ENCODE data around the gene NQO1. TPM values are rescaled to one million over a fixed set of nuclear protein-coding genes. Genes with fewer than 3 reads are reported as not detected.

NQO1 gene
- polyA plus RNA-seq, 1 donor (not counting 4 experiments of a cell fraction or from before 2014, with no cell fraction given) = 166 TPM

DNA sequence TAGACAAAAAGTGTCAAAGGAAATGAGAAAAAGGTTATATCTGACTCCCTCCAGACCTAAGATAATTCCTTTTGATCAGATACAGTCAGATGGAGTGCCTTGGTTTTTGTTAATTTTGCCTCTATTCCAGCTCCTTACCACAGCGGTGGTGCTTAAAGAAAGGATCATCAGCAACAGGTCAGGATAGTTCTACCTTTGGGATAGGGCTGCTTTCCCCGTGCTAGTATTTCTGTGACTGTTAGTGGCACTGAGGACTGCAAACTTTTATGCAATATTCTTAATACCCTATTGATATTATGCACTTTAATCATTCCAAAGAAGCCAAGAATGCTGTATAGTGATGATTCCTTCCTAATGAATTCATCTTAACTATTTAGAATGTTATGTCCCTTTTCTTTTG is 24.5 kb downstream of the NQO1 start:
- peaks cover 1 to 13% of the 10 kb centered on the region in 2 experiments for H3K36me3 ChIP-seq (ENCODE audit: control insufficient read depth in 2 of 2, extremely low read depth in 1 of 2, insufficient read depth in 2 of 2, low read length in 2 of 2)

DNA sequence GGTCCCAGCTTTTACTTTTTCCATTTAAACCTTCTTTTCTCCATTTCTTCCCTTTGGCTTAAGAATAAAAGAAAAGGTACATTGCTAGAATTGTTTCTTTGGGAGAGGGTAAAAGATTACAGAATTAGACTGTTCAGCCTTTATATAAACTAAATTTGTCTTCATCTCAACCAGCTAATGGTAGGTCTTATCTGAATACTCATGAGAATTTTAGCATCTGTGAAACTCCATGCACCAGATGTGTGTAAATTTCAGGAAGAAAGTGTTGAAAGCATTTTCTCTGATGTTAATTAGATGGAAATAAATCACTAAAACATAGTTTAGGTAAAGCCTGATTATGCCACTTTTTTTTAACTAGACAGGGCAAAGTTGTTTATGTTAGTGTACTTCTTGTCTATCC is 24.9 kb downstream of the NQO1 start:
- H2AFZ ChIP-seq (ENCODE audit: control insufficient read depth, low read length) = no peak overlapping the region
- H3K9ac ChIP-seq (ENCODE audit: control insufficient read depth, extremely low read depth, insufficient read depth, low read length) = no peak overlapping the region
- dilution Hi-C loops (cut with MboI; ENCODE audit: extremely low pct_ligation_motif_present, low sequenced_read_pairs) = no loop called here
- H3K36me3 ChIP-seq (ENCODE audit: control insufficient read depth in 2 of 2, extremely low read depth in 1 of 2, insufficient read depth in 2 of 2, low read length in 2 of 2) = peaks cover 4 to 13% of the 10 kb centered on the region in 2 experiments
- H3K9me3 ChIP-seq (ENCODE audit: control insufficient read depth, low read depth, low read length) = no peaks in the 10 kb centered on the region
- no peak overlapping the region for H3K4me2 ChIP-seq (ENCODE audit: control insufficient read depth, extremely low read depth, insufficient read depth, low read depth, low read length)
- FAIRE-seq = no peak
- peaks cover 8% of the 10 kb centered on the region for H3K79me2 ChIP-seq (ENCODE audit: control insufficient read depth, insufficient read depth, low read length)
- H3K27me3 ChIP-seq (ENCODE audit: control insufficient read depth, extremely low read depth, insufficient read depth, low read length) = no peaks in the 10 kb centered on the region
- no peak overlapping the region for H3K27ac ChIP-seq (ENCODE audit: control insufficient read depth, insufficient read depth, low read length)
- TF ChIP-seq, protein P1, sequence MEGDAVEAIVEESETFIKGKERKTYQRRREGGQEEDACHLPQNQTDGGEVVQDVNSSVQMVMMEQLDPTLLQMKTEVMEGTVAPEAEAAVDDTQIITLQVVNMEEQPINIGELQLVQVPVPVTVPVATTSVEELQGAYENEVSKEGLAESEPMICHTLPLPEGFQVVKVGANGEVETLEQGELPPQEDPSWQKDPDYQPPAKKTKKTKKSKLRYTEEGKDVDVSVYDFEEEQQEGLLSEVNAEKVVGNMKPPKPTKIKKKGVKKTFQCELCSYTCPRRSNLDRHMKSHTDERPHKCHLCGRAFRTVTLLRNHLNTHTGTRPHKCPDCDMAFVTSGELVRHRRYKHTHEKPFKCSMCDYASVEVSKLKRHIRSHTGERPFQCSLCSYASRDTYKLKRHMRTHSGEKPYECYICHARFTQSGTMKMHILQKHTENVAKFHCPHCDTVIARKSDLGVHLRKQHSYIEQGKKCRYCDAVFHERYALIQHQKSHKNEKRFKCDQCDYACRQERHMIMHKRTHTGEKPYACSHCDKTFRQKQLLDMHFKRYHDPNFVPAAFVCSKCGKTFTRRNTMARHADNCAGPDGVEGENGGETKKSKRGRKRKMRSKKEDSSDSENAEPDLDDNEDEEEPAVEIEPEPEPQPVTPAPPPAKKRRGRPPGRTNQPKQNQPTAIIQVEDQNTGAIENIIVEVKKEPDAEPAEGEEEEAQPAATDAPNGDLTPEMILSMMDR (optimal IDR thresholded peaks at IDR 0.05 in 1 of 3, IDR thresholded peaks at IDR 0.05 in 1 of 3, conservative IDR thresholded peaks at IDR 0.05 in 1 of 3; ENCODE audit: extremely low read depth in 1 of 3, insufficient read depth in 2 of 3, low read length in 3 of 3) = no peak
- no peak for TF ChIP-seq EZH2 (IDR thresholded peaks at IDR 0.05; ENCODE audit: low read length)
- H3K9me1 ChIP-seq (ENCODE audit: control insufficient read depth, extremely low read depth, insufficient read depth, low read length) = no peaks in the 10 kb centered on the region
- no peak overlapping the region for H3K4me3 ChIP-seq (ENCODE audit: control insufficient read depth in 2 of 3, extremely low read depth in 1 of 3, insufficient read depth in 2 of 3, low read depth in 1 of 3, low read length in 3 of 3)
- no peaks in the 10 kb centered on the region for H4K20me1 ChIP-seq (ENCODE audit: control insufficient read depth, extremely low read depth, insufficient read depth, low read length)
- peaks cover 9% of the 10 kb centered on the region for H3K4me1 ChIP-seq (ENCODE audit: control insufficient read depth, extremely low read depth, insufficient read depth, low read length)
- DNase-seq (ENCODE audit: low read depth, low spot score) = no peak

More for the DNA sequence above, 24.5 kb downstream of the NQO1 start:
- H3K27ac ChIP-seq (ENCODE audit: control insufficient read depth, insufficient read depth, low read length) = no peak overlapping the region
- no peaks in the 10 kb centered on the region for H3K27me3 ChIP-seq (ENCODE audit: control insufficient read depth, extremely low read depth, insufficient read depth, low read length)
- H3K79me2 ChIP-seq (ENCODE audit: control insufficient read depth, insufficient read depth, low read length) = peaks cover 8% of the 10 kb centered on the region
- H3K9ac ChIP-seq (ENCODE audit: control insufficient read depth, extremely low read depth, insufficient read depth, low read length) = no peak overlapping the region
- H3K4me3 ChIP-seq (ENCODE audit: control insufficient read depth in 2 of 3, extremely low read depth in 1 of 3, insufficient read depth in 2 of 3, low read depth in 1 of 3, low read length in 3 of 3) = no peak overlapping the region
- no peaks in the 10 kb centered on the region for H3K9me3 ChIP-seq (ENCODE audit: control insufficient read depth, low read depth, low read length)
- TF ChIP-seq EZH2 (IDR thresholded peaks at IDR 0.05; ENCODE audit: low read length) = no peak
- TF ChIP-seq, protein P1 (optimal IDR thresholded peaks at IDR 0.05 in 1 of 3, IDR thresholded peaks at IDR 0.05 in 1 of 3, conservative IDR thresholded peaks at IDR 0.05 in 1 of 3; ENCODE audit: extremely low read depth in 1 of 3, insufficient read depth in 2 of 3, low read length in 3 of 3) = no peak
- peaks cover 12% of the 10 kb centered on the region for H3K4me1 ChIP-seq (ENCODE audit: control insufficient read depth, extremely low read depth, insufficient read depth, low read length)
- dilution Hi-C loops (cut with MboI; ENCODE audit: extremely low pct_ligation_motif_present, low sequenced_read_pairs) = no loop called here
- H3K9me1 ChIP-seq (ENCODE audit: control insufficient read depth, extremely low read depth, insufficient read depth, low read length) = no peaks in the 10 kb centered on the region
- no peaks in the 10 kb centered on the region for H4K20me1 ChIP-seq (ENCODE audit: control insufficient read depth, extremely low read depth, insufficient read depth, low read length)
- H3K4me2 ChIP-seq (ENCODE audit: control insufficient read depth, extremely low read depth, insufficient read depth, low read depth, low read length) = no peak overlapping the region
- FAIRE-seq = no peak
- H2AFZ ChIP-seq (ENCODE audit: control insufficient read depth, low read length) = no peak overlapping the region
- DNase-seq (ENCODE audit: low read depth, low spot score) = no peak
